Tracheal epithelial cell (primary cell): ENCODE results near the gene RND2. TPM values are rescaled to one million over a fixed set of nuclear protein-coding genes. Genes with fewer than 3 reads are reported as not detected.

Source experiments
- total RNA-seq: library from RNA; depleted of rRNA; stranded (reverse); fragments of >200 nt; gene quantifications from 2 replicates; pipeline ENCODE4 v1.2.1, GENCODE V29; 2014

Gene RND2, protein sequence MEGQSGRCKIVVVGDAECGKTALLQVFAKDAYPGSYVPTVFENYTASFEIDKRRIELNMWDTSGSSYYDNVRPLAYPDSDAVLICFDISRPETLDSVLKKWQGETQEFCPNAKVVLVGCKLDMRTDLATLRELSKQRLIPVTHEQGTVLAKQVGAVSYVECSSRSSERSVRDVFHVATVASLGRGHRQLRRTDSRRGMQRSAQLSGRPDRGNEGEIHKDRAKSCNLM
- 0.24 TPM in 1 of 2 replicates, not detected in the other for total RNA-seq

DNA sequence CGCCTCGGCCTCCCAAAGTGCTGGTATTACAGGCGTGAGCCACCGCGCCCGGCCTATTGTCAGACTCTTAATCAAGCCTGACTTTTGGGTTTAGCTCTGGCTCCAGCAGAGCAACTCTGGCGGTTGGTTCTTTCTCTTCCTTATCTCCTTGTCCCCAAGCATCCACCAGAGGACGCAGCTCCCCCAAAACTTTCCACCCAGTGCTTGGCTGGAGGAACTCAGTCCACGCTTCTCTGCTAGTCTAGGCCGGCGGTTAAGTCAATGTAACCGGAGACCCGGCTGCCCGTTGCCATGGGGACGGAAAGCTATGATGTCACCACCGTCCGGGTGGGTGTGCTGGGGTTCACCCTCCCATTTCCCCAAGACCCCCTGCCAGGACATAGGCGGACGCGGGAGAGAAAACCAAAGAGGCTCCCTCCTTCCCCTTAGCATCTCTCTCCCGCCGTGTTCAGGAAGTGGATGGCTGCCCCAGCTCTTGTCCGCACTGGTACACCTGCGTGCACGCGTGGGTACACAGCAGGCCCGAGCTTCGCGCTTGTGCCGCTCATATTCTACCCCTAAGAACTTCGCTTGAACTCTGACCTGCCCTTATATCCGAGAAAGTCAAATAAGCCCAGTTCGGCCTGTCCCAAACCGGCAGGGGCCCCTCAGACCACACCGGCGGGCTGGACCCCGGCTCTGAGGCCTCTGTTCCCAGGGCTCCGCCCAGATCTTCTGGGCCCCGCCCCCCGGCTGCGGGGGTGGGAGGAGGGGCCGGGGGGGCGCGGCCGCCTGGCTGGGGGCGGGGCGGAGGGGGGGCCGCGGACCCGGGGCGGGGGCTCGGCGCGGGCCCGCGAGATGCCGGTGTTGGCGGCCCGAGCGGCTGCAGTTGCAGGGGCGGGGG, at the start of gene RND2:
Gene RND2, plus strand, starts transcription at position 825 of the 883 bp plus-strand sequence. CDS start 117 bp downstream, outside the sequence.

DNA sequence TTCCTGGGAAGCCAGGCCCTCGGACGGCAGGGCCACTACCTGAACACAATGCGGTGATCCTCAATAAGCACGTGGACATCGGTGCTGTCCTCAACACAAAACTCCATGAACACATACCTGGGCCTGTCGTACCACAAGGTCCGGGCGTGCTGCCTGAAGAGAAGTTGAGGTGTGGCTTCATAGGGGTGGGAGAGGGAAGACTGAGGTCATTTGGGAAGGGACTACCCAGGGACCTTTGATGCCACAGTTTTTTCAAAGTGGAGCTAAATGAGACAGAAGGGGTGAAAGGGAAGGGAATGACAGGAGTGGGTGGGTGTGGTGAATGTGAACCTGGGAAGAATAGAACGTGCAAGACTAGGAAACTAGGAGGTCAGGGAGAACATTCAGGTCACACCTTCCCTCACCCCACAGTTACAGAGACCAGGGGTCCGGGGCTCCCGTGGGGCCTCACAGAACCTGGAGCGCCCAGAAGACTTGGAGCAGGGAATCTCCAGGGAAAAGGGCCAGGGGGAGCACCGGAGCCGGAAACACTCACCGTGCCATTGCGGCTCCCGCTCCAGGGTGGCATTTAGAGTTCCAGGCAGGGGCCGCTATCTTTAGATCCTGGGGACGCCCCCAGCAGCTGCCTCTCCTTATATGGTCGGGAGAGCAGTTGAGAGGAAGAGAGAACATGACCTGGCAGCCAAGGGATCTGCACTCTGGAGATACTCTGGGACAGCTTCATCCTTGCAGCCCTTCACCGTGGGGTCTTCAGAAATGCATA, 45.3 kb upstream of the RND2 start, which contains the start of gene PTGES3L:
Gene PTGES3L, minus strand, starts transcription at position 570 of the 763 bp plus-strand sequence. Its CDS starts 27 bp downstream, at position 543.

DNA sequence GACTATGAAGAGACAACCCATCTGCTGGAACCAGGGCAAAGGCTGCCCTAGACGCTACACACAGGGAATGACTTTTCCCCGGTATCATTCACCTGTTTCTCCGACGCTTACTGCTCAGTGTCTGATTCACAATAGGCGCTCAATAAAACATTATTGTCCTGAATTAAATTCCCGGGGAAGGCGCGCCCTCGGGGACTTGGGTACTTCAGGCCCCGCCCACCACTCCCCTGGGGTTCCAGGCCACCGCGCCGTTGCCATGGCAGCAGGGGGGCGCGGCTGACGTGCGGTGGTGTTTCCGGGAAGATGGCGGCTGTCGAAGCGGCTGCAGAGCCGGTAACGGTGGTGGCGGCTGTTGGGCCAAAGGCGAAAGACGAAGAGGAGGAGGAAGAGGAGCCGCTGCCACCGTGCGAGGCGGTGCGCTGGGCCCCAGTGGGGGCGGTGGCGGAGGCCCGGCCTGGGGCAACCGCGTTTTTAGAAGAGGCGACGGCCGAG, 44.7 kb upstream of the RND2 start, which contains the start of gene RUNDC1:
Gene RUNDC1, plus strand, starts transcription at position 292 of the 492 bp plus-strand sequence. Its CDS starts 12 bp downstream, at position 304.

DNA sequence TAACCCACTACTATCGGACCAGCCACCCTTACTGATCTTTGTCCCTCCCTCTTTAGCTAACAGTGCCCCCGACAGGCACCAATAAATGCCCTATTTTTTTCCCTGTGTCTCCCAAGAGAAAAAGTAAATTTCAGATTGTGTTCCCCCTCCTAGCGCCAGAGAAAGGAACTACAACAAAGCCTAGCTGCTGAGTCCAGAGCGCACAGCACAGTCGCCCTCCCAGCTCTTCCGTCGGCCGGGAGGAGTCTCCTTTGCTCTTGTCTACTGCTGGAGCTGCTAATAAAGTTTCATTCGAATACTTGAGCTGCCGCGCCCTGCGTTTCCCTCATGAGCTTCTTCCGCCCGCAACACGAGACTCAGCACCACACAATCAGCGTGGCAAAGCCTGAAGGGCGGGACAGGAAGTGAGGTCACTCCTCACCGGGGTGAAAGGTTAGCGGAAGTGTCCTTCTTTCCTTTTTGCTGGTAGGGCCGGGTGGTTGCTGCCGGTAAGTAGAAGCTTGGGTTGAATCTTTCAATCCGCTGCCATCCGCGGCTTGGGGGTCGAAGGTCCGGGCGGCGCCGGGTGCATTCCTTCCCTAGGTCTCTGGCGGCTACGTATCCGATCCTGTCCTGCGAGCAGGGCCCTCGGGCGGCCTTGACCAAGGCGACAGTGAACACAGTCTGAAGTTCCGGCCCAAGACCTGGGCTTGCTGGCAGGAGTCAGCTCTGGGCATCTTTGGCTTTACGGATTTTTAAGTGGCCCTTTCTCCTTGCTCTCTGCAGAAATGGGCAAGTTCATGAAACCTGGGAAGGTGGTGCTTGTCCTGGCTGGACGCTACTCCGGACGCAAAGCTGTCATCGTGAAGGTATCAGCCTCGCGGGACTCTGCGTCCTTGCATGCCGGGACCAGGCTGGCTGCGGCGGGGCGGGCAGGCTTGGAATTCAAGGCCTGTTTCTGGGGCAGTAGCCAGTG, 26.8 kb upstream of the RND2 start, which contains the start of gene RPL27:
Gene RPL27, plus strand, starts transcription at position 436 of the 955 bp plus-strand sequence. Its CDS starts 332 bp downstream, at position 768.

DNA sequence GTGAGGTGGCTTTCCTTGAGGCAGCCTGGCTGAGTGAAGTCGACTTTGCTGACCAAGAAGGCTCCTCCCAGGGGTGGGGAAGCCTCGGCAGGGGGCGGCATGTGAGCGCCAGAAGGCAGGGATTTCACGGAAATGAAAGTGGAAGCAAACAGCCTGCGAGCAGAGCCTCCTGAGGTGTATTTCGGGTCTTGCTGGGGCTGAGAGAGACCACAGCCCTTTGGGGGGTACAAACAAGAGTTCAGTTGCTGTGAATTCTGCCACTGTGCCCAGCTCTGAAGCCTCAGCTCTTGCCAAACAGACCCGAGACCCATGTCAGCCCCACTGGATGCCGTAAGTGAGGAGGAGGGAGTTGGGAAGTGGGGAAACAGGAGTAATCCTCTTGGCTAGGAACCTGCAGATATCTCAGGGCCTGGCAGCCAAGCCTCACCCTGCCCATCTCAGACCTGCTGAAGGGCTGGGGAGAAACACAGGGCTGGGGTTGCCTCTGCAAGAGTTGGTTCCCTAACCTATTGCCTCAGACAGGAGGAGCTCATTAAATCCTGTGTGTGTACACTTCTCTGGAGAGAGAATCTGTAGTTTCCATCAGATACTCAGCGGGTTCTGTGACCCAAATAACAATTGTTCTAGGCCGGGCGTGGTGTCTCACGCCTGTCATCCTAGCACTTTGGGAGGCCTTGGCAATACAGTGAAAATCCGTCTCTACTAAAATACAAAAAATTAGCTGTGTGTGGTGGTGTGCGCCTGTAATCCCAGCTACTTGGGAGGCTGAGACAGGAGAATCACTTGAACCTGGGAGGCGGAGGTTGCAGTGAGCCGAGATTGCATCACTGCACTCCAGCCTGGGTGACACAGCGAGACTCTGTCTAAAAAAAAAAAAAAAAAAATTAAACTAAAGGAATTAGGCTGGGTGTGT, 18.1 kb upstream of the RND2 start, which contains the start of gene IFI35:
Gene IFI35, plus strand, starts transcription at position 146 of the 913 bp plus-strand sequence. Its CDS starts 164 bp downstream, at position 310.

DNA sequence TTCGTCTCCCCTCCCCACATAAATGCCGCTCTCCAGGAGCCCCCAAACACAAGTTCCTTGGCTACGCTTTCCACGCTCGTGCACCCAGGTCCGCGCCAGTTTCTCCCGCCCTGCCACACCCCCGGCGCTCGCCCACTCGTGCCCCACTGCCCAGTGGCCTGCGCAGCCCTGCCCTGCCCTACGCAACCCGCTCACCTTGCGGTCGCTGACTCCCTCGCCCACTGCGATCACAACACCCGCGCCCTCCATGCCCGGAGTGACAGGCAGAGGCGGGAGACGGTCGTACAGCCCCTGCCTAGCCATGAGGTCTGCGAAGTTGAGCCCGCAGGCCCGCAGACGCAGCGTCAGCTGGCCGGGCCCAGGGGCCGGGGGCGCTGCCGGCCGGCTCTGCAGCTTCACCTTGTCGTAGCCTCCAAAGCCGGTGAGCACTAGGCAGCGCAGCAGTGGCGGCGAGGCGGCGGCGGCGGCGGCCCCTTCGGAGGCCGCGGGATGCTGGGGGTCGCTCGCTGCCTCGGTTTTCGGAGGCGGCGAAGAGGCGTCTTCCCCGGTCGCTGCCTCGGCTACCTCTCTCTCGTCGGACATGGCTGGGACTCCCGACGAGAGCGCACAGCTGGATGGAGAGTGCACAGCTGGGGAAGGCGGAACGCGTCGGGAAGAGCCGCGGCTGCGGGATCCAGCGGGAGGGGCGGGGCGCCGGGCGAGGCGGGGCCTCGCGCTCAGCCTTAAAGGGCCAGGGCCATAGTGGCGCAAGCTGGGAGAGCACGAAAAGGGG, 3.1 kb upstream of the RND2 start, which contains the start of gene VAT1:
Gene VAT1, minus strand, starts transcription at position 645 of the 772 bp plus-strand sequence. Its CDS starts 63 bp downstream, at position 582.

Other genes starting within 250 kb of the RND2 start
- gene WNK4, start 244.6 kb upstream of the RND2 start, total RNA-seq = 0.96 TPM in 1 of 2 replicates, not detected in the other
- 71.3 and 76.9 TPM in 2 replicates for gene COA3, start 226.5 kb upstream of the RND2 start, total RNA-seq
- gene CNTD1, start 226.4 kb upstream of the RND2 start, total RNA-seq = not detected in 2 replicates
- 113 and 117 TPM in 2 replicates for gene BECN1, start 200.9 kb upstream of the RND2 start, total RNA-seq
- gene PSME3, start 191.8 kb upstream of the RND2 start, total RNA-seq = 65.2 and 83.6 TPM in 2 replicates
- gene AOC2, start 180.7 kb upstream of the RND2 start, total RNA-seq = 0.96 and 1.5 TPM in 2 replicates
- under 0.01 and 0.24 TPM in 2 replicates for gene AOC3, start 174.0 kb upstream of the RND2 start, total RNA-seq
- under 0.01 TPM in 1 of 2 replicates, not detected in the other for gene G6PC1, start 124.4 kb upstream of the RND2 start, total RNA-seq
- 11.9 and 14.0 TPM in 2 replicates for gene AARSD1, start 60.8 kb upstream of the RND2 start, total RNA-seq
- 0.21 and 0.24 TPM in 2 replicates for gene PTGES3L, start 45.2 kb upstream of the RND2 start, total RNA-seq
- 8.7 and 9.4 TPM in 2 replicates for gene RUNDC1, start 44.7 kb upstream of the RND2 start, total RNA-seq
- 1,542 and 1,825 TPM in 2 replicates for gene RPL27, start 26.8 kb upstream of the RND2 start, total RNA-seq
- 2.1 and 10.4 TPM in 2 replicates for gene IFI35, start 18.4 kb upstream of the RND2 start, total RNA-seq
- 94.8 and 149 TPM in 2 replicates for gene VAT1, start 2.8 kb upstream of the RND2 start, total RNA-seq
- gene BRCA1, start 100.1 kb downstream of the RND2 start, total RNA-seq = 3.8 and 4.3 TPM in 2 replicates
- gene NBR1, start 146.0 kb downstream of the RND2 start, total RNA-seq = 53.0 and 87.6 TPM in 2 replicates
- 0.21 and 0.48 TPM in 2 replicates for gene TMEM106A, start 186.6 kb downstream of the RND2 start, total RNA-seq
- not detected in 2 replicates for gene CCDC200, start 203.4 kb downstream of the RND2 start, total RNA-seq
- gene RNU2-1, start 208.7 kb downstream of the RND2 start, total RNA-seq = not detected in 2 replicates